Measurements from ENCODE around the gene RAB3IL1. TPM values are rescaled to one million over a fixed set of nuclear protein-coding genes. Genes with fewer than 3 reads are reported as not detected.
"Not testable (repeated sequence)": the region's sequence is repeated elsewhere in the genome, so short reads cannot be mapped to it uniquely, and the experiment has no call there.

The RAB3IL1 gene
- total RNA-seq: not detected

GRCh38 chr11:61917334-61918109 is at the start of gene RAB3IL1:
Gene RAB3IL1 (minus strand): TSS chr11:61917566. CDS start chr11:61917367, 199 bp downstream.
- peak; percentile 53 for ATAC-seq (replicated peaks)
- Mint-ChIP-seq H3K27me3 (peaks cover 52% of the 10 kb centered on the region), H3K4me1 (no peaks in the 10 kb centered on the region), H3K4me3 (peak within 1 kb of the TSS; percentile 49), H3K36me3 (ENCODE audit: low read depth) (no peaks in the 10 kb centered on the region), H3K9me3 (no peaks in the 10 kb centered on the region), H3K27ac (no peak within 1 kb of the TSS)

- H3K27me3 Mint-ChIP-seq: no peaks in the 10 kb centered on the region
- peak overlapping the region; percentile 90 for H3K27ac Mint-ChIP-seq
- H3K4me3 Mint-ChIP-seq: peak overlapping the region; percentile 96
- no peak for ATAC-seq (replicated peaks)
- peaks cover 42% of the 10 kb centered on the region for H3K36me3 Mint-ChIP-seq (ENCODE audit: low read depth)
- peaks cover 52% of the 10 kb centered on the region for H3K4me1 Mint-ChIP-seq
- H3K9me3 Mint-ChIP-seq: no peaks in the 10 kb centered on the region
These were observed 49.4 kb upstream of the RAB3IL1 start for GRCh38 chr11:61966734-61967115.

- not testable (repeated sequence) for ATAC-seq (replicated peaks)
- peak overlapping the region; percentile 90 for H3K27ac Mint-ChIP-seq
These were observed 47.4 kb upstream of the RAB3IL1 start for GRCh38 chr11:61964666-61965271.

GRCh38 chr11:61964058-61964665 is 46.8 kb upstream of the RAB3IL1 start:
- H3K4me3 Mint-ChIP-seq: peak overlapping the region; percentile 96

More at GRCh38 chr11:61964666-61965271, 47.4 kb upstream of the RAB3IL1 start:
- peaks cover 42% of the 10 kb centered on the region for H3K36me3 Mint-ChIP-seq (ENCODE audit: low read depth)
- peak overlapping the region; percentile 96 for H3K4me3 Mint-ChIP-seq
- not testable (repeated sequence) for H3K27me3 Mint-ChIP-seq, H3K9me3 Mint-ChIP-seq
- H3K4me1 Mint-ChIP-seq: peaks cover 37% of the 10 kb centered on the region

GRCh38 chr11:61963282-61964057 is 46.1 kb upstream of the RAB3IL1 start:
- ATAC-seq (replicated peaks): no peak

More at GRCh38 chr11:61964058-61964665, 46.8 kb upstream of the RAB3IL1 start:
- no peak for ATAC-seq (replicated peaks)
- H3K4me1 Mint-ChIP-seq: peaks cover 32% of the 10 kb centered on the region
- no peaks in the 10 kb centered on the region for H3K27me3 Mint-ChIP-seq
- peak overlapping the region; percentile 69 for H3K27ac Mint-ChIP-seq
- peaks cover 42% of the 10 kb centered on the region for H3K36me3 Mint-ChIP-seq (ENCODE audit: low read depth)
- H3K9me3 Mint-ChIP-seq: no peaks in the 10 kb centered on the region

GRCh38 chr11:61963016-61963281 is 45.6 kb upstream of the RAB3IL1 start:
- H3K27ac Mint-ChIP-seq: peak overlapping the region; percentile 69

More at GRCh38 chr11:61963282-61964057, 46.1 kb upstream of the RAB3IL1 start:
- Mint-ChIP-seq H3K9me3 (no peaks in the 10 kb centered on the region), H3K4me3 (peak overlapping the region; percentile 96), H3K27ac (peak overlapping the region; percentile 69), H3K36me3 (ENCODE audit: low read depth) (peaks cover 42% of the 10 kb centered on the region), H3K27me3 (no peaks in the 10 kb centered on the region), H3K4me1 (peaks cover 26% of the 10 kb centered on the region)

GRCh38 chr11:61962213-61963015 is 45.0 kb upstream of the RAB3IL1 start:
- no peak for ATAC-seq (replicated peaks)
- Mint-ChIP-seq H3K36me3 (ENCODE audit: low read depth) (peaks cover 42% of the 10 kb centered on the region), H3K4me1 (peaks cover 26% of the 10 kb centered on the region), H3K27ac (no peak overlapping the region), H3K27me3 (no peaks in the 10 kb centered on the region), H3K4me3 (no peak overlapping the region), H3K9me3 (no peaks in the 10 kb centered on the region)

More at GRCh38 chr11:61963016-61963281, 45.6 kb upstream of the RAB3IL1 start:
- Mint-ChIP-seq H3K4me3 (peak overlapping the region; percentile 96), H3K9me3 (no peaks in the 10 kb centered on the region), H3K27me3 (no peaks in the 10 kb centered on the region), H3K36me3 (ENCODE audit: low read depth) (peaks cover 42% of the 10 kb centered on the region), H3K4me1 (peaks cover 26% of the 10 kb centered on the region)
- ATAC-seq (replicated peaks): no peak

GRCh38 chr11:61961570-61962212 is 44.3 kb upstream of the RAB3IL1 start:
- Mint-ChIP-seq H3K27me3 (no peaks in the 10 kb centered on the region), H3K4me1 (peaks cover 26% of the 10 kb centered on the region), H3K4me3 (no peak overlapping the region), H3K9me3 (no peaks in the 10 kb centered on the region), H3K36me3 (ENCODE audit: low read depth) (peaks cover 39% of the 10 kb centered on the region), H3K27ac (no peak overlapping the region)
- ATAC-seq (replicated peaks): no peak

GRCh38 chr11:61960532-61960931 is 43.2 kb upstream of the RAB3IL1 start:
- H3K36me3 Mint-ChIP-seq (ENCODE audit: low read depth): peaks cover 28% of the 10 kb centered on the region
- H3K27me3 Mint-ChIP-seq: no peaks in the 10 kb centered on the region
- ATAC-seq (replicated peaks): no peak
- peaks cover 26% of the 10 kb centered on the region for H3K4me1 Mint-ChIP-seq
- no peaks in the 10 kb centered on the region for H3K9me3 Mint-ChIP-seq
- H3K27ac Mint-ChIP-seq: no peak overlapping the region
- H3K4me3 Mint-ChIP-seq: no peak overlapping the region

GRCh38 chr11:61959678-61960077 is 42.3 kb upstream of the RAB3IL1 start:
- H3K4me1 Mint-ChIP-seq: peaks cover 18% of the 10 kb centered on the region
- no peaks in the 10 kb centered on the region for H3K27me3 Mint-ChIP-seq
- no peaks in the 10 kb centered on the region for H3K9me3 Mint-ChIP-seq
- H3K36me3 Mint-ChIP-seq (ENCODE audit: low read depth): peaks cover 19% of the 10 kb centered on the region
- ATAC-seq (replicated peaks): no peak
- no peak overlapping the region for H3K27ac Mint-ChIP-seq
- no peak overlapping the region for H3K4me3 Mint-ChIP-seq

GRCh38 chr11:61959114-61959513 is 41.7 kb upstream of the RAB3IL1 start:
- Mint-ChIP-seq H3K4me1 (peaks cover 18% of the 10 kb centered on the region), H3K36me3 (ENCODE audit: low read depth) (peaks cover 13% of the 10 kb centered on the region), H3K9me3 (no peaks in the 10 kb centered on the region), H3K4me3 (no peak overlapping the region), H3K27me3 (peaks cover 4% of the 10 kb centered on the region), H3K27ac (no peak overlapping the region)
- no peak for ATAC-seq (replicated peaks)

GRCh38 chr11:61958590-61958989 is 41.2 kb upstream of the RAB3IL1 start:
- ATAC-seq (replicated peaks): no peak
- peaks cover 8% of the 10 kb centered on the region for H3K36me3 Mint-ChIP-seq (ENCODE audit: low read depth)
- no peaks in the 10 kb centered on the region for H3K9me3 Mint-ChIP-seq
- H3K4me3 Mint-ChIP-seq: no peak overlapping the region
- peaks cover 4% of the 10 kb centered on the region for H3K27me3 Mint-ChIP-seq
- H3K4me1 Mint-ChIP-seq: peaks cover 12% of the 10 kb centered on the region
- no peak overlapping the region for H3K27ac Mint-ChIP-seq

GRCh38 chr11:61957021-61957770 is 39.8 kb upstream of the RAB3IL1 start:
- no peaks in the 10 kb centered on the region for H3K9me3 Mint-ChIP-seq
- peaks cover 4% of the 10 kb centered on the region for H3K4me1 Mint-ChIP-seq
- peaks cover 4% of the 10 kb centered on the region for H3K27me3 Mint-ChIP-seq
- no peak overlapping the region for H3K27ac Mint-ChIP-seq
- H3K4me3 Mint-ChIP-seq: no peak overlapping the region
- H3K36me3 Mint-ChIP-seq (ENCODE audit: low read depth): no peaks in the 10 kb centered on the region
- ATAC-seq (replicated peaks): no peak
